HG02678 (cell line): Measurements from ENCODE around the gene MTCH2.
"Not testable (repeated sequence)": the region's sequence is repeated elsewhere in the genome, so short reads cannot be mapped to it uniquely, and the experiment has no call there.

ENCODE experiments used
- ATAC-seq: cut with Tn5 transposase; IDR thresholded peaks from one replicate; pipeline ENCODE4 v1.9.1; 2021; ENCODE audit warnings: mild to moderate bottlenecking, moderate library complexity; ENCODE audit not compliant: unreplicated experiment

Gene MTCH2

DNA sequence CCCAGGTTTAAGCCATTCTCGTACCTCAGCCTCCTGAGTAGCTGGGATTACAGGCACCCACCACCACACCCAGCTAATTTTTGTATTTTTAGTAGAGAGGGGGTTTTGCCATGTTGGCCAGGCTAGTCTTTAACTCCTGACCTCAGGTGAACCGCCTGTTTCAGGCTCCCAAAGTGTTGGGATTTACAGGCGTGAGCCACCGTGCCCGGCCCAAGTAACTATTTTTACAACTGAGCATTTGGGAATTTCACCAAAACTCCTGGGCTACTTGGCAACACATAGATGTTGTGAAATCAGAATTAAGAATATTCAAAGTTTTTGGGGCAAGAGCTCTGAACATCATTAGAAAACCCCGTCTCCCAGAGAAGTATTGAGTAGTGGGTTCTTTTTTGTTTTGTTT is 1.9 kb downstream of the MTCH2 start:
- ATAC-seq: not testable (repeated sequence)

DNA sequence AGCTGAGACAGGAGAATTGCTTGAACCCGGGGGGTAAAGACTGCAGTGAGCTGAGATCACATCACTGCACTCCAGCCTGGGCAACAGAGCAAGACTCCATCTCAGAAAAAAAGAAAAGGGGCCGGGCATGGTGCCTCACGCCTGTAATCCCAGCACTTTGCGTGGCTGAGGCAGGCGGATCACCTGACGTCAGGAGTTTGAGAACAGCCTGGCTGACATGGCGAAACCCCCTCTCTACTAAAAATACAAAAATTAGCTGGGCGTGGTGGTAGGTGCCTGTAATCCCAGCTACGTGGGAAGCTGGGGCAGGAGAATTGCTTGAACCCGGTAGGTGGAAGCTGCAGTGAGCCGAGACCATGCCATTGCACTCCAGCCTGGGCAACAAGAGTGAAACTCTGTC is 6.0 kb downstream of the MTCH2 start:
- ATAC-seq: not testable (repeated sequence)

DNA sequence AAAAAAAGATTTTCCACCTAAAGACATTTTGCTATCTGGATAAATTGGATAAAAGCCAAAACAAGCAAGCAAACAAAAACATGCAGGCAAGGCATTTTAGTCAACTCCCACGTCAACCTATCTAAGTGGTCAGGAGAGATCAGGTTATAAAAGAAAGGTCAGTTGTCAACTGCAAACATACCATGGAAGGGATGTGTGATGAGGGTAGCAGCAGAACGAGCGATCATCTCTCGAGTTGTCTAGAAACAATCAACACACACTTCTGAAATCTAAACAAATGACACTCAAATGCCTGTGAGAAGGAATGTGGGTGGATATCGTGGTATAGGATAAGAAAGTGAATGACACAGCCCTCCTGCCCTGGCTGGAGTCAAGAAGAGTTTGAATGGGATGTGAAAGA is 10.9 kb downstream of the MTCH2 start:
- no peak for ATAC-seq

DNA sequence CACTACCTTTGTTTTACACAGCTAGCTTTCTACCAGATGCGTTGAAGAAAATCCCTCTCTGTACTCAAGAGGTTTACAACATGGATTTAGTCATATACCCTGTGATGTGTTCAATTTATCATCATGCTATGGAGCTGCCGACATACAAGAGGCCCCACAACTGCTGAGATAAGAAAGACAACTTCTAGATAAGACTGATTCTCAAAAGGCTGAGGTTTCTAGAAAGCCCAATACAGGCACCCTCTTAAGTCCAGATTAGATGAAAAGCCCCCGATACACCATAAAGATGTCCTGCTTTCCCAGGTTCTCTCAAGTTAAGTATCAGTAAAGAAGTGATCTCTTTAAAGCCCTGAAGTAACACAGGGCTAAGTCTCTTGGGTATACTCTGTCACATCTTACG is 14.3 kb downstream of the MTCH2 start:
- ATAC-seq: no peak

DNA sequence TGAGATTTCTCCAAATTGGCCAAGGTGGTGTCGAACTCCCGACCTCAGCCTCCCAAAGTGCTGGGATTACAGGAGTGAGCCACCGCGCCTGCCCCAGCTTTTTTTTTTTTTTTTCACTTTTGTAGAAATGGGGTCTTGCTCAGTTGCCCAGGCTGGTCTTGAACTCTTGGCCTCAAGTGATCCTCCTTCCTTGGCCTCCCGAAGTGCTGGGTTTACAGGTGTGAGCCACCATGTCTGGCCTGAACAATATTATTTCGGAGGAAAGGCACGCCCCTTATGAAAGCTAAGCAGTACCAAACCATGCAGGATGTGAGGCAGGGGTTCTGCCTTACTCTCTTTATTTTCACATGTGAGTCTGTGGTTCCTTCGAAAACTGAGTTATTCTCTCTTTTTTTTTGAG is 16.1 kb downstream of the MTCH2 start:
- no peak for ATAC-seq

DNA sequence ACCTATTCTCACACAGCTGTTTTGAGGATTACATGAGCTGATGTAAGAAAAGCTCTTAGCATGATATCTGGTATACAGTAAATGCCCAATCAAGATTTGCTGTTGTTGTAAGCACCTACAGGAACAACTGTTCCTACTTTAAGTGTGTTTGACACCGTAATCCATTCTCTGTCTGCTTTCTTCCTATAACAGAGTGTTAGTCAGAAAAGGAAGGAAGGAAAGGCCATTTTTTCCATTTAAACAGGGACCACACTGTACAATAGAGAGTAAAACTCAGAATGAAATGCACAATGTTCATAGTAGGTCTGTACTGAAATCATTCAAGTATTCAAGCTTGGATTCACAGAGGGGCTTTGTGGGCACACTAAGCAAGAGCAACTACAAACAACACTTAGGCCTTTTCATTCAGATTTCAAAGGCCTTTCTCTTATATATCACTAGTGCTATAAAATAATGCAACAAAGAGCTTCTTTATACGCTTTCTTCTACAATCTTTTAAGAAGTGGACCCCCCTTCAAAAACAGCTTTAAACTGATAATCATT is 21.5 kb downstream of the MTCH2 start:
- no peak for ATAC-seq

DNA sequence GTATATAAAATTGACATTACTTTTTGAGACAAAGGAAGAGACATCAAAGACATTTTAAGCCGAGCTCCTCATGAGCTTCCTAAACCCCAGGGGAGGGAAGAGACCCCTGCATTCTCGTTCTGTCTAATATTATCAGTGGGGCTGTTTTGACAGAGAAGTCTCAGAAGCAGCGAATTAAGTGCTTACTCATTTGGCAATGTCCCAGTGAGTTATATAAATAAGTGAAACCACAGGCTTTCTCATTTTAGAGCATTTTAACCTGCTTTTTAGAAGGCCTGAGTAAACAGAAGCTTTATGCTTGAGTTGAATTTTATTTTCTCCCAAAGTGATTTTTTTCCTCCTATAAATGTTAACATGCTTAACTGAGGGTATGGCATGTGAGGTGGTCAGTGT is 24.9 kb downstream of the MTCH2 start:
- no peak for ATAC-seq

DNA sequence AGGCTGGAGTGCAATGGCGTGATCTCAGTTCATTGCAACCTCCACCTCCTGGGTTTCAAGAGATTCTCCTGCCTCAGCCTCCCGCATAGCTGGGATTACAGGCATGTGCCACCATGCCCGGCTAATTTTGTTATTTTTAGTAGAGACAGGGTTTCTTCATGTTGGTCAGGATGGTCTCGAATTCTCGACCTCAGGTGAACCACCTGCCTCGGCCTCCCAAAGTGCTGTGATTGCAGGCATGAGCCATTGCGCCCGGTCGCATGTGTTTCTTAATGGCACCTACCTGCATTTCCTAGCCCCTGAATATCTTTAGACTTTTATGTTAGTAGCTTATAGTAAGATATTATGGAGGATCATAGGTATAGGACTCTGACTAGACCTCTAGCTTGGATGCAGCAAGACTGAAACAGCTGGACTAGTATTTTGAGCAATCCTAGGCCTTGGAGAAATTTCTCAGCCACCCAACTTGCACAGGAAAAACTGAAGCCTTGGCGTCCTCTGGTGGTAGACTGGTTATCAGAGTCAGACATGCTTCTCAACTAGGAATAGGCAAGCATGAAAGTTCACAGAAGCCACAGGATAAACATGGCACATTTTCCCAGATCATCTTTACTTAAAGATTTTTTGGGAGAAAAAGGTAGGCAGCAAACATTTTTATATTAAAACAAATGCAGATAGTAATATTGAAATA is 25.5 kb downstream of the MTCH2 start:
- ATAC-seq: no peak

DNA sequence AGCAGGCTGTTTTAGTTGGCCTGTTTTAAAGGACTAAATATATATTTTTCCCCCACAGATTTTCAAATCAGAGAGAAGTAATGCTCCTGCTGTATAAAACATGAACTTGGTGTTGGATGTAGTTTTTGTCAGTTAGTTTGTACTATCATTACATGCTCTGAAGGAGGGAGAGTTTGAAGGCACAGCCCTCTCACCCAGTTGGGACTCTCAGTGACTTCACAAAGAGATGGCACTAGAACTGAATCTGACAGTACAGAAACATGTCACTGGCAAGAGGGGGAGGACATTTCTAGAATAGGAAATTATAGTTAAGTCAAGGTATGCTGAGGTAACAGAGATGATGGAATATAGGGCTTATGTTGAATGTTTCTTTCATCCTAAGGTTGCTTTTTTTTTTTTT is 27.1 kb downstream of the MTCH2 start:
- no peak for ATAC-seq

DNA sequence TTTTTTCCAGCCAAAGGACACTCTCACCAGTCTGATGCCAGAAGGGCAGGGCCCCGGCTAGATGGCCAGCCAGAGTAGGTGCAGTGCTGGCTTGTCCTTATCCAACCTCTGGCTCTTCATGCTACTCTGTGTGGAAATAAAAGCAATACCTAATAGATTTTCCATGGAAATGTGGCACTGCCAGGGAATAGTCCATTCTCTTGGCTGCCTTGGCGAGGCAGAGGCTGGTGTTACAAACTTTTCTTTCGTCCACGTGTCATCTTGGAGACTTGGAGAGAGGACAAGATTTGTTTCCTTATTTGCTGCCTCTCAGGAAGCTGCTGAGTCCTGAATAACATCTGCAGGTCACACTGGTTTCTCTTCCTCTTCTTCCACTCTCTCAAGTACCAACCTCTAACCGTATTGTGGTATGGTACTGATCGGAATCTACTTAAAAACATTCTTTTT is 31.0 kb downstream of the MTCH2 start:
- ATAC-seq: peak; percentile 74

DNA sequence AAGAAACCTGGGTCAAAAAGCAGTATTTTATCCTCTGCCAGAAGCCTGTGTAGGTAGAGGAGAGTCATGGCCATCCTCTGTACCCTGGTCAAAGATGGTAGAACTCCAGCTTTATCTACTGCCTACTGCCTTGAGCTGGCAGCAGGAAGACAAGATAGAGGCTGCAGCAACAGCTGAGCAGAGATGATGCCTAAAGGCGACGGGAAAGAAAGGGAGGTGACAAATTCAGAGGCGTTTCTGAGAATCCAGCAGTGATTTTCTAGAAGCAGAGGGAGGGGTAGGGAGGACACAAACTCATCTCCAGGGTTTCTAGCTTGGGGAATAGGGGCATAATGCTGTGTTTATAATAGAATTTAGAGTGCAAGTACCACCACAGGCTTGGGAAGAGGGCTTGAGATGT is 32.7 kb downstream of the MTCH2 start:
- no peak for ATAC-seq

DNA sequence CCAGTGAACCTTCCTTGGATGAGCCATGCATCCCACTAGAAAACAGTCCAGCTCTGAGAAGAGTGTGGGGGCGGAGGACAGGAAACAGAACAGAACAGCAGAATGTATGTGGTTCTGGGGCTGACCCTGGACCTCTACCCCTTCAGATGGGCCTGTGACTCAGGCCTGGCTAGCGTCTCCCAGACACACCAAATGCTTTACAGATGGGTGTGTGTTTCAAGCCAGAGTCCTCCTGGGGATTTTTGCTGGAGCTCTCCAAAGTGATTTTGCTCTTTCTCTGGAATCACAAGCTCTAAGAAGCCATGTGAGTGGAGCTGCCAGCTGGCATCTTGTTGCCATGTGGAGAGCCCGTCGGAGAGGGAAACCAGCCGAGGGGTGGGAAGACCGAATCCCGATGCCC is 35.0 kb downstream of the MTCH2 start:
- ATAC-seq: no peak

DNA sequence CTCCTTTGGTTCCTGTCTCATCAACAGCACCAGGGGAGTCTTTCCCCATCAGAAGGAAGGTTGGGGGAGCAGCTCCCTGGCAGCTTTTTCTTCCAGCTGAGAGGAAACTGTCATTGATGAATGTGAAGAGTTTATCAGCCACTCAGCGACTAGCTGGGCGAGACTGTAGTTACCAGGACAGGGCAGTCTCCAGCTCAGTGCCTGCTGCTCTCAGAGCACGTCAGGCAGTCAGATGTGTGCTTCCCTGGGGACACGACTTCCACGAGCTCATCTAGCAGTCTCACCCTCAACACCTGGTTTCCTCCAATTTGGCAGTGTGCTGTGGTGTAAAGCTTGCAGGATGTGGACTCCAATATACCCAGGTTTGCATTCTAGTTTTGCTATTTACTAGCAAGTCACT is 35.6 kb downstream of the MTCH2 start:
- no peak for ATAC-seq

DNA sequence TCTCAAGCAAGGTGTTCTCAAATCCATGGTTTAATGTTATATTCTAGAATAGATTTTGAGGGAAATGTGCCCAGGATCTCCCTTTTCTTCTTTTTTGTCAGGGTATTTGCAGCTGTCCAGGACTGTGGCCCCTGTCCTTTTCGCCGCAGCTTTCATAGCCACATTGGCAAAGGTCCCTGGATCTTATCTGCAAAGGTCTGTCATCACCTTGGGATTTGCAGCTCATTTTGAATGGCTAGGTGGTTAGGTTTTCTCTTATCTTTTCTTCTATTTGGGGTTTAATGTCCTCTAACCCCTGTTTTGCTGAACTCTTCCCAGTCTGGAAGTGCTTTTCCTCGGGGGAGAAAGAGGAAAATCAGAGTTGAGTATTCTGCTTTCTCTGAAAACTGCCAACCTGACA is 36.4 kb downstream of the MTCH2 start:
- no peak for ATAC-seq

DNA sequence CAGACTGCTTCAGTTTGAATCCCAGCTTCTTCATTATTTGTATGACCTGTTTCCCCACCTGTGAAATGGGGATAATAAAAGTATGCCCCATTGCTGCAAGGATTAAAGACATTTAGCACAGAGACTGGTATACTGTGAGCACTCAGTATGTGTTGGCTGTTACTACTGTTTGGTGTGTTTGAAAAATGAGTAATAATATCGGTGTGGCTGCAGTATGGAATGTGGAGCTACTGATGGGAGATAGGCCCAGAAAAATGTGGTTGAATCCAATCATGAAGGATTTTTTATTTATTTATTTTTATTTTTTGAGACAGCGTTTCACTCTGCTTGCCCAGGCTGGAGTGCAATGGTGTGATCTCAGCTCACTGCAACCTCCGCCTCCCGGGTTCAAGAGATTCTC is 39.1 kb downstream of the MTCH2 start:
- ATAC-seq: no peak

DNA sequence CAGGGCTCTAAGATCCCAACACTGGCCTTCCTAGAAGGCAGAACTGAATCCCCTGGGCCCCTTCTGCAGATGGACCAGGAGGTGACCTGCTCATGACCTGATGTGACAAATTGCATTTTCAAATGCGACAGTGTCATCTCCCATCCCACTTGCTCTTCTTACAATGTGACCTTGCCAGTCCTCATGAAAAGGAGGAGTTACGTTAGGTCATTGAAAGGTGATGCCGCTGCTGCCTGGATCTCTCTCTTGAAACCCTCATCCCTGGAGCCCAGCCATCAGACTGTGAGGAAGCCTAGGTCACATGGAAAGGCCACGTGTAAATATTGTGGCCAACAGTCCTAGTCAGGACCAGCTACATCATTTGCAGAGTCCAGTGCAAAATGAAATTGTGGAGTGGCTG is 42.5 kb downstream of the MTCH2 start:
- ATAC-seq: no peak

DNA sequence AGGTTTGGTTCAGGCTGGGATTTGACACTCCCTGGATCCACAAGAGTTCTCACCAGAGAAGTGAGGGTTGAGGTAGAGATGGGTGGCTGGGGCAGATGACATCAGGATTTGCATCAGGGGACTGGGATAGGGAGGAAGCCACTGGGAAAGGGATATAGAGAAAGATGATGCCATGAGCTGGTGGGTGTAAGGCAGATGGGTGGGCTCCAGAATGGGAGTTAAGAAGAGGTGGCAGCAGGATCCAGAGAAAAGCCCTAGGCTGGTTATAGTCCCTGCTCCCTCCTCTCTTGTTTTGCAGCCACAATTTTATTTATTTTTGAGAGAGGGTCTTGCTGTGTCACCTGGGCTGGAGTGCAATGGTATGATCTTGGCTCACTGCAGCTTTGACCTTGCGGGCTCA is 46.4 kb downstream of the MTCH2 start:
- no peak for ATAC-seq

DNA sequence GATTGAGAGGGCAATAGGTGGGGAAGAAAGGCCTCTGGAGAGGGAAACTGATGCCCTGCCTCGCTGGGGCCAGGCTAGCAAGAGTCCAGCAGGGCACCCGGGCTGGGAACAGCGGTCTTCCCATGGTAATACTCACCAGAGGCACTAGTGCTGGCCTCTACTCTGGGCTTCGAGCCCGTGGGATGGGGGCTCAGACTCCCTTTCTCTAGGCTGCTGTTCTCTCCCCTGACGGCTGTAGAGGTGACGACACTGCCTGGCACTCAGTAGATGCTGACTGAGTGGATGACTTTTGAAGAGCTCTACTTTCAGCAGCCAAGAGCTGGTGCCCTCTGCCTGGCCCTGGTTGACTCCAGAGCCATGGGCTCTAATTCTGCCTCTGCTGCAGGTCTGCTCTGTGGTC is 47.3 kb downstream of the MTCH2 start:
- ATAC-seq: no peak

DNA sequence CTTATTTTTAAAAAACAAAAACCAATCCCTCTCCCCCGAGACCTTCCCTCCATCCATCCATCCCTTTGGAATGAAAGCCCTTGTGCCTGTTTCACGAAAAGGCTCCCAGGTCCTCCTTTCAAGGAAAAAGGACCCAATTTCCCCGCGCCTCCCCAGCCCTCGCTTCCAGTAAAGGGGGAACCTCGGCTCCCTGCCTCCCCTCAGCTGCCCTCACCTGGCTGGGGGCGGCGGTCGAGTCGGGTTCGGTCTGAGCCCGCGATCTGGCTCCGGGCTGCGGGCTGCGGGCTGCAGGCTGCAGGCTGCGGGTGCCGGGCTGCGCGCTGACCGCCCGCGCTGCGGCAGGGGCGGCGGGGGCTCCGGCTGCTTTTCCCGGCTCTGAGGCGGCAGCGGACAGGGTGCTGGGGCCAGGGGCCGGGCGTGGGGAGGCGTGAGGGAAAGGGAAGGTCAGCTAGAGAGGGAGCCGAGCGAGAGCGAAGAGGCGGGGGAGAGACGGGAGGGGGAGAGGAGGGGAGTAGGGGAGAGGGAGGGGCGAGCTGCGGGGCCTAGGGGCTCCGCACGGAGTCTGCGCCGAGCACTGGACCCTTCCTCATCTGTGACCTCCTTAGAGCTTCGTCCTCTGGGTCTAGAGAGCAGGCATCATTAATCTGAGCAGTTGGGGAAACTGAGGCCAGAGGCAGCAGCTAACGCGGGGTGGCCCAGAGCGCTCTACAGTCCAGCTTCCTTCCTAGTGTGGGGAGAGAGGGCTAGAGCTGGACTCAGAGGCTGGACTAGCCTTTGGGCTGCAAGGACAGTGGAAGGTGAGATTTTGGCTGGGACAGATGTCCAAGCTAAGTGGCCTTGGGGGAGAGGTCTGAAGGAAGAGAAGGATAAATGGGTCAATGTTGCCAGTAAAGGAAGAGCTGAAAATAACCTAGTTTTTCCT is 48.2 kb downstream of the MTCH2 start, which contains the start of gene C1QTNF4:
Gene C1QTNF4, minus strand, starts transcription at position 478 of the 922 bp plus-strand sequence. CDS start 3,601 bp downstream, outside the sequence.
- no peak for ATAC-seq

DNA sequence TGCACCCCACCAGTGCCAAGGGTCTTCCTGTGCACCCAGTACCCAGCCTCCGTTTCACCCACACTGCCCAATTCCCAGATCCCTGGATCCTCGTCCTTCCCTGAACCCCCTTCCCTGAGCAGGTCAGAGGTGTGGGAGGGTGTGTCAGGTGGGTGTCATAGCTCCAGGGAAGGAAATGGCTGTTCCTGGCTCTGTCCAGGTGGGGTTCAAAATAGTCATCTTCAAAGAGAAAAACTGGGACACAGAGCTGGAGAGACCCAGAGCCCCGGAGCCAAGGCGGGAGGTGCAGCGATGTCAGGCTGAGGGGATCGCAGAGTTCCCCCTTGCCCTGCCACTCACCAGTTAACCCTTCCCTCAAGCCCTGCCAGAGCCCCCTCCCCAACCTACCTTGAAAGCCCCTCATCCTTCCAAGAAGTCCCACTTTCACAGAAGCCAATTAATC is 48.8 kb downstream of the MTCH2 start:
- no peak for ATAC-seq

DNA sequence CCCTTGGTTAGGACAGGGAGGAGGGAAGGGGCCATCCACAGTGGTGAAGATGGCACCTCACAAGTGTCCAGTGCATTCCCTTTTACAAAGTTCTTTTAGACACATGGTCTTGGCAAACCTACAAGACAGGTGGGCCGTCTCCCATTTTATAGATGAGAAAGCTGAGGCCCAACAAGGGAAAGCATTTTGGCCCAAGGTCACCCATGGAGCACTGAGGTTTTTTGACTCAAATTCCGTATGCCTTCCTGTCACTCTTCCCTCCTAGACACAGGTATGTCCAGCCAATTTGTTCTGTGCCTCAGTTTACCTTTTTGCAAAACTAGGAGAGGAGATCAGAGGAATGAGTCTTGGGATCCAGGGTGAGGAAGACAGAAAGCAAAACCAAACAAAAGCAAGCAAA is 49.4 kb downstream of the MTCH2 start:
- no peak for ATAC-seq

DNA sequence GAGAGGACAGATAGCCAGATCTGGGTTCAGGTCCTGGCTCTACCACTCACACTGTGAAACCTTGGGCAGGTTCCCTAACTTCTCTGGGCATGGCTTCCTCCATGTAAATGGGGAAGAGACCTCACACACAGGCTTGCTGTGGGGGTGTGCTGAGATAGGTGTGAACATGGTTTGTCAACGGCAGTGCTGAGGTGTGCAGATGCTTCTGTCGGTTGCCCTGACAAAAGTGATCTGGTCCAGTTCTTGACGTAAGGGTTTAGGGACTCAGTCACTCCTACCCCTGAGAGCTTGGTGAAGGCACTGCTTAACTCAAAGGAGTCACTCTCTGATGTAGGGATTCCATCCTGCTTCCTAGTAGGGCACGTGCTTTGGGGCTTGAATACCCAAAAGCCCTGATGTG is 50.1 kb downstream of the MTCH2 start:
- no peak for ATAC-seq
